ENCODE results near the gene CAMKK2. TPM values are rescaled to one million over a fixed set of nuclear protein-coding genes. Genes with fewer than 3 reads are reported as not detected.

CAMKK2 gene
- polyA plus RNA-seq, 1 of the 3 experiments (the other 2 are of a cell fraction): 23.6 TPM

GRCh38 chr12:121274036-121274763 is 22.3 kb downstream of the CAMKK2 start:
- Histone ChIP-seq H4K20me1 (ENCODE audit: insufficient read depth) (peaks cover 4% of the 10 kb centered on the region; the same call in 1 of the 2 replicates), H3K27ac (ENCODE audit: low read depth in 2 of 2, low read length in 1 of 2) (no peak overlapping the region), H3K4me2 (no peak overlapping the region), H3K4me1 (ENCODE audit: control insufficient read depth in 1 of 2, insufficient read depth in 2 of 2, low read depth in 1 of 2, low read length in 1 of 2) (peaks cover 4 to 8% of the 10 kb centered on the region in 2 experiments; a peak in 2 of 4 replicates), H3K36me3 (replicated peaks in 1 of 2; ENCODE audit: control insufficient read depth in 1 of 2, insufficient read depth in 2 of 2, low read length in 1 of 2) (peaks cover 2 to 16% of the 10 kb centered on the region in 2 experiments), H3K9me3 (no peaks in the 10 kb centered on the region), H3K27me3 (ENCODE audit: insufficient read depth) (no peaks in the 10 kb centered on the region), H2AFZ (ENCODE audit: low read depth) (no peak overlapping the region), H3F3A (replicated peaks; ENCODE audit: insufficient read depth) (peaks cover 4% of the 10 kb centered on the region), H3K4me3 (ENCODE audit: low read depth in 2 of 2, low read length in 1 of 2) (no peak overlapping the region), H3K9ac (no peak overlapping the region), H3K79me2 (ENCODE audit: insufficient read depth) (peaks cover 17% of the 10 kb centered on the region; the same call in 1 of the 2 replicates), H3K9me2 (no peaks in the 10 kb centered on the region)
- TF ChIP-seq TCF12 (IDR thresholded peaks at IDR 0.05) (no peak), NFIC (IDR thresholded peaks at IDR 0.05; ENCODE audit: borderline replicate concordance) (no peak), TAF1 (IDR thresholded peaks at IDR 0.05; ENCODE audit: borderline replicate concordance, low read depth, low read length) (no peak), RFX5 (IDR thresholded peaks at IDR 0.05; ENCODE audit: low read length) (no peak), REST (IDR thresholded peaks at IDR 0.05; ENCODE audit: low read depth, low read length) (no peak), FOSL2 (IDR thresholded peaks at IDR 0.05; ENCODE audit: borderline replicate concordance, low read depth) (no peak), EP300 (IDR thresholded peaks at IDR 0.05; ENCODE audit: borderline replicate concordance in 1 of 2, low read depth in 1 of 2, low read length in 1 of 2) (no peak), RAD21 (IDR thresholded peaks at IDR 0.05; ENCODE audit: low read length) (no peak), EZH2phosphoT487 (IDR thresholded peaks at IDR 0.05; ENCODE audit: borderline replicate concordance, low read depth) (no peak), JUND (IDR thresholded peaks at IDR 0.05) (no peak), NRF1 (IDR thresholded peaks at IDR 0.05; ENCODE audit: low read depth, low read length) (no peak), RXRA (IDR thresholded peaks at IDR 0.05; ENCODE audit: borderline replicate concordance, low read depth) (no peak), SMC3 (IDR thresholded peaks at IDR 0.05; ENCODE audit: low read depth, low read length) (no peak), YY1 (IDR thresholded peaks at IDR 0.05; ENCODE audit: low read depth) (no peak), FOXM1 (IDR thresholded peaks at IDR 0.05; ENCODE audit: low read depth) (no peak), GABPA (IDR thresholded peaks at IDR 0.05; ENCODE audit: low read depth) (no peak)
- TF ChIP-seq, protein P1, sequence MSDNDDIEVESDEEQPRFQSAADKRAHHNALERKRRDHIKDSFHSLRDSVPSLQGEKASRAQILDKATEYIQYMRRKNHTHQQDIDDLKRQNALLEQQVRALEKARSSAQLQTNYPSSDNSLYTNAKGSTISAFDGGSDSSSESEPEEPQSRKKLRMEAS (IDR thresholded peaks at IDR 0.05; ENCODE audit: low read depth): no peak
- TF ChIP-seq, protein P2, sequence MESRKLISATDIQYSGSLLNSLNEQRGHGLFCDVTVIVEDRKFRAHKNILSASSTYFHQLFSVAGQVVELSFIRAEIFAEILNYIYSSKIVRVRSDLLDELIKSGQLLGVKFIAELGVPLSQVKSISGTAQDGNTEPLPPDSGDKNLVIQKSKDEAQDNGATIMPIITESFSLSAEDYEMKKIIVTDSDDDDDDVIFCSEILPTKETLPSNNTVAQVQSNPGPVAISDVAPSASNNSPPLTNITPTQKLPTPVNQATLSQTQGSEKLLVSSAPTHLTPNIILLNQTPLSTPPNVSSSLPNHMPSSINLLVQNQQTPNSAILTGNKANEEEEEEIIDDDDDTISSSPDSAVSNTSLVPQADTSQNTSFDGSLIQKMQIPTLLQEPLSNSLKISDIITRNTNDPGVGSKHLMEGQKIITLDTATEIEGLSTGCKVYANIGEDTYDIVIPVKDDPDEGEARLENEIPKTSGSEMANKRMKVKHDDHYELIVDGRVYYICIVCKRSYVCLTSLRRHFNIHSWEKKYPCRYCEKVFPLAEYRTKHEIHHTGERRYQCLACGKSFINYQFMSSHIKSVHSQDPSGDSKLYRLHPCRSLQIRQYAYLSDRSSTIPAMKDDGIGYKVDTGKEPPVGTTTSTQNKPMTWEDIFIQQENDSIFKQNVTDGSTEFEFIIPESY (IDR thresholded peaks at IDR 0.05; ENCODE audit: borderline replicate concordance, low read depth): no peak
- TF ChIP-seq, protein P3, sequence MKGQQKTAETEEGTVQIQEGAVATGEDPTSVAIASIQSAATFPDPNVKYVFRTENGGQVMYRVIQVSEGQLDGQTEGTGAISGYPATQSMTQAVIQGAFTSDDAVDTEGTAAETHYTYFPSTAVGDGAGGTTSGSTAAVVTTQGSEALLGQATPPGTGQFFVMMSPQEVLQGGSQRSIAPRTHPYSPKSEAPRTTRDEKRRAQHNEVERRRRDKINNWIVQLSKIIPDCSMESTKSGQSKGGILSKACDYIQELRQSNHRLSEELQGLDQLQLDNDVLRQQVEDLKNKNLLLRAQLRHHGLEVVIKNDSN (IDR thresholded peaks at IDR 0.05; ENCODE audit: borderline replicate concordance, low read depth): no peak
- ChIA-PET POLR2A (no interaction called here), CTCF (interaction anchor here (1.1 to 1.5 kb wide), 3 partner anchors 20 to 26 kb away, joined by 3 to 4 read pairs (median 3); partner anchors contain the start of gene CAMKK2)
- DNase-seq: no peak
- 95% methylated on average over 25 of the region's 35 CpGs for WGBS (ENCODE audit: low lambda C conversion rate)
